ENCODE data around the gene GNAI1. TPM values are rescaled to one million over a fixed set of nuclear protein-coding genes. Genes with fewer than 3 reads are reported as not detected.

The GNAI1 gene
- 24.9 and 44.3 TPM in 2 replicates for total RNA-seq

GRCh38 chr7:80134536-80135308 lies at the start of gene GNAI1:
GNAI1 (plus strand) TSS chr7:80134831; CDS start chr7:80135161, 330 bp downstream.

Measured in pericardium fibroblast (primary cell).